Measurements from ENCODE around the gene MAP3K15. TPM values are rescaled to one million over a fixed set of nuclear protein-coding genes. Genes with fewer than 3 reads are reported as not detected.

The MAP3K15 gene
- total RNA-seq, 4 donors from 2014 or later = not detected

GRCh38 chrX:19354625-19355024, 160.7 kb downstream of the MAP3K15 start:
- Histone ChIP-seq H3K4me3 (replicated peaks in 1 of 3) (no peak overlapping the region), H3K9me3 (no peaks in the 10 kb centered on the region), H3K27ac (no peak overlapping the region), H3K27me3 (no peaks in the 10 kb centered on the region), H3K4me1 (no peaks in the 10 kb centered on the region), H3K36me3 (peaks cover 14 to 82% of the 10 kb centered on the region in 2 donors)
- TF ChIP-seq CTCF (IDR thresholded peaks at IDR 0.05) = no peak
- TF ChIP-seq POLR2A (IDR thresholded peaks at IDR 0.05) = no peak
- intact Hi-C loops (cut with DNase I) = no loop called here
- no peak for DNase-seq
- 93 to 95% methylated on average over 6 of the region's 6 CpGs for WGBS, 2 donors

- H3K4me1 ChIP-seq = no peaks in the 10 kb centered on the region
- H3K9me3 ChIP-seq = no peaks in the 10 kb centered on the region
- H3K27me3 ChIP-seq = no peaks in the 10 kb centered on the region
- no peak for DNase-seq
- intact Hi-C loops (cut with DNase I) = no loop called here
- TF ChIP-seq POLR2A (IDR thresholded peaks at IDR 0.05) (no peak), CTCF (IDR thresholded peaks at IDR 0.05) (no peak)
- H3K4me3 ChIP-seq (replicated peaks in 1 of 3) = no peak overlapping the region
- no peak overlapping the region for H3K27ac ChIP-seq
- WGBS, 2 donors = 73 to 82% methylated on average over 8 of the region's 8 CpGs
- H3K36me3 ChIP-seq = peaks cover 7 to 50% of the 10 kb centered on the region in 2 donors
These were observed 164.3 kb downstream of the MAP3K15 start for GRCh38 chrX:19350941-19351384.

- WGBS, 2 donors = 86 to 87% methylated on average over 2 of the region's 2 CpGs
- no peaks in the 10 kb centered on the region for H3K4me1 ChIP-seq
- no peaks in the 10 kb centered on the region for H3K9me3 ChIP-seq
- no peak for DNase-seq
- TF ChIP-seq CTCF (IDR thresholded peaks at IDR 0.05) (no peak), POLR2A (IDR thresholded peaks at IDR 0.05) (no peak)
- H3K27me3 ChIP-seq = no peaks in the 10 kb centered on the region
- H3K4me3 ChIP-seq (replicated peaks in 1 of 3) = no peak overlapping the region
- H3K36me3 ChIP-seq = peaks cover 7 to 37% of the 10 kb centered on the region in 2 donors
- H3K27ac ChIP-seq = no peak overlapping the region
- intact Hi-C loops (cut with DNase I) = no loop called here
These were observed 166.0 kb downstream of the MAP3K15 start for GRCh38 chrX:19349264-19349663.

GRCh38 chrX:19347916-19348315, 167.4 kb downstream of the MAP3K15 start:
- no peaks in the 10 kb centered on the region for H3K4me1 ChIP-seq
- peaks cover 7 to 28% of the 10 kb centered on the region in 2 donors for H3K36me3 ChIP-seq
- 89 to 95% methylated on average over 3 of the region's 3 CpGs for whole genome bisulfite sequencing, 2 donors
- no peak overlapping the region for H3K4me3 ChIP-seq (replicated peaks in 1 of 3)
- DNase-seq = no peak
- no peaks in the 10 kb centered on the region for H3K9me3 ChIP-seq
- intact Hi-C loops (cut with DNase I) = no loop called here
- no peaks in the 10 kb centered on the region for H3K27me3 ChIP-seq
- H3K27ac ChIP-seq = no peak overlapping the region
- no peak for TF ChIP-seq POLR2A (IDR thresholded peaks at IDR 0.05)
- no peak for TF ChIP-seq CTCF (IDR thresholded peaks at IDR 0.05)

GRCh38 chrX:19344661-19345060, 170.6 kb downstream of the MAP3K15 start:
- DNase-seq = peak; percentile 37 to 43
- TF ChIP-seq CTCF (IDR thresholded peaks at IDR 0.05) = no peak
- TF ChIP-seq POLR2A (IDR thresholded peaks at IDR 0.05) = no peak
- H3K4me1 ChIP-seq = no peaks in the 10 kb centered on the region
- H3K27ac ChIP-seq = no peak overlapping the region
- H3K4me3 ChIP-seq (replicated peaks in 1 of 3) = peak overlapping the region in 1 of 3 donors; percentile 55
- intact Hi-C loops (cut with DNase I) = no loop called here
- 4 to 7% methylated on average over 10 of the region's 10 CpGs for WGBS, 2 donors
- H3K27me3 ChIP-seq = no peaks in the 10 kb centered on the region
- no peaks in the 10 kb centered on the region for H3K9me3 ChIP-seq
- H3K36me3 ChIP-seq = no peaks in the 10 kb centered on the region
